NB4 (cell line): ENCODE measurements around the gene IL21R.
"Not testable (repeated sequence)": the region's sequence is repeated elsewhere in the genome, so short reads cannot be mapped to it uniquely, and the experiment has no call there.

Source experiments
- DNase-seq: peaks from one replicate; pipeline ENCODE4 v3.0.0; 2010; ENCODE audit warnings: low read depth
- H3K4me3 ChIP-seq: one replicate; pipeline ENCODE4 v1.5.1; 2011; ENCODE audit warnings: mild to moderate bottlenecking, low read depth, low read length, moderate library complexity
- CTCF ChIP-seq: IDR thresholded peaks from one replicate; pipeline ENCODE4 v1.5.1; 2012; ENCODE audit warnings: low read depth, low read length
- MYC ChIP-seq: IDR thresholded peaks from 2 replicates; pipeline ENCODE4 v1.6.1; 2011; ENCODE audit warnings: low read depth, low read length
- POLR2A ChIP-seq: IDR thresholded peaks from 2 replicates; pipeline ENCODE4 v1.6.1; 2011; ENCODE audit warnings: mild to moderate bottlenecking; ENCODE audit not compliant: insufficient read length; ENCODE audit errors: extremely low read depth
- TF ChIP-seq, protein P1 (sequence below): IDR thresholded peaks from 2 replicates; pipeline ENCODE4 v1.6.1; 2011; ENCODE audit warnings: low read depth, low read length

Gene IL21R

DNA sequence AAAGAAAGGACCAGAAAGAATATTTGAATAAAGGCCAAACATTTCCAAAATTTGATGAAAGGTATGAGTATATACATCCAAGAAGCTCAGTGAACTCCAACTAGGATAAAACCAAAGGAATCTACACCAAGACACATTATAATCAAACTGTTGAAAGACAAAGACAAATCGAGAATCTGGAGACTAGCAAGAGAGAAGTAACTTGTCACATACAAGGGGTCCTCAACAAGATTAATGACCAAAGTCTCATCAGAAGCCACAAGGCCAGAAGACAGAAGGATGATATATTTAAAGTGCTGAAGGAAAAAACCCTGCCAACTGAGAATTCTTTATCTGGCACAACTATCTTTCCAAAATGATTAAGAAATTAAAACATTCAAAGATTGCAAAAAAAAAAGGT, 9.3 kb upstream of the IL21R start:
- no peak for TF ChIP-seq CTCF
- TF ChIP-seq POLR2A: no peak
- no peak for TF ChIP-seq MYC
- TF ChIP-seq, protein P1, sequence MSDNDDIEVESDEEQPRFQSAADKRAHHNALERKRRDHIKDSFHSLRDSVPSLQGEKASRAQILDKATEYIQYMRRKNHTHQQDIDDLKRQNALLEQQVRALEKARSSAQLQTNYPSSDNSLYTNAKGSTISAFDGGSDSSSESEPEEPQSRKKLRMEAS: no peak
- H3K4me3 ChIP-seq: no peak overlapping the region
- DNase-seq: no peak

GRCh38 chr16:27394516-27394915, 7.5 kb upstream of the IL21R start:
- DNase-seq: no peak
- TF ChIP-seq CTCF (no peak), MYC (no peak), POLR2A (no peak)
- TF ChIP-seq, protein P1: no peak
- H3K4me3 ChIP-seq: no peak overlapping the region

DNA sequence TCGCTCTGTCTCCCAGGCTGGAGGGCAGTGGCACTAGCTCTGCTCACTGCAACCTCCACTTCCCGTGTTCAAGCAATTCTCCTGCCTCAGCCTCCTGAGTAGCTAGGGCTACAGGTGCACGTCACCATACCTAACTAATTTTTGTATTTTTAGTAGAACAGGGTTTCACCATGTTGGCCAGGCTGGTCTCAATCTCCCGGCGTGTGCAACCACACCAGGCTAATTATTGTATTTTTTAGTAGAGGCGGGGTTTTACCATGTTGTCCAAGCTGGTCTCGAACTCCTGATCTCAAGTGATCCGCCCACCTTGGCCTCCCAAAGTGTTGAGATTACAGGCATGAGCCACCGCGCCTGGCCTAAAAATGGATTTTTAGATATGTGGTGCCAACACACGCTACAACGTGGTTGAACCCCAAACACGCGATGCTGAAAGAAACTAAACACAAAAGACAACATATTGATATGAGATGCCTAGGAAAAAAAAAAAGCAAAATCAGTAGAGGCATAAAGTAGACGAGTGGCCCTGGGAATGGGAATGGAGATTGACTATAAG, 3.6 kb upstream of the IL21R start:
- H3K4me3 ChIP-seq, DNase-seq: not testable (repeated sequence)

- H3K4me3 ChIP-seq: no peak overlapping the region
- DNase-seq: peak; percentile 85
- TF ChIP-seq, protein P1: peak; percentile 12; the same call in 1 of the 2 replicates
- TF ChIP-seq POLR2A: no peak
- TF ChIP-seq CTCF: no peak
- peak; percentile 11; the same call in 1 of the 2 replicates for TF ChIP-seq MYC
Measured at GRCh38 chr16:27398894-27399853, 2.8 kb upstream of the IL21R start.

- no peak for DNase-seq
- TF ChIP-seq, protein P1: no peak
- no peak for TF ChIP-seq POLR2A
- TF ChIP-seq MYC: no peak
- TF ChIP-seq CTCF: no peak
Measured at GRCh38 chr16:27399969-27400368, 2.0 kb upstream of the IL21R start.

DNA sequence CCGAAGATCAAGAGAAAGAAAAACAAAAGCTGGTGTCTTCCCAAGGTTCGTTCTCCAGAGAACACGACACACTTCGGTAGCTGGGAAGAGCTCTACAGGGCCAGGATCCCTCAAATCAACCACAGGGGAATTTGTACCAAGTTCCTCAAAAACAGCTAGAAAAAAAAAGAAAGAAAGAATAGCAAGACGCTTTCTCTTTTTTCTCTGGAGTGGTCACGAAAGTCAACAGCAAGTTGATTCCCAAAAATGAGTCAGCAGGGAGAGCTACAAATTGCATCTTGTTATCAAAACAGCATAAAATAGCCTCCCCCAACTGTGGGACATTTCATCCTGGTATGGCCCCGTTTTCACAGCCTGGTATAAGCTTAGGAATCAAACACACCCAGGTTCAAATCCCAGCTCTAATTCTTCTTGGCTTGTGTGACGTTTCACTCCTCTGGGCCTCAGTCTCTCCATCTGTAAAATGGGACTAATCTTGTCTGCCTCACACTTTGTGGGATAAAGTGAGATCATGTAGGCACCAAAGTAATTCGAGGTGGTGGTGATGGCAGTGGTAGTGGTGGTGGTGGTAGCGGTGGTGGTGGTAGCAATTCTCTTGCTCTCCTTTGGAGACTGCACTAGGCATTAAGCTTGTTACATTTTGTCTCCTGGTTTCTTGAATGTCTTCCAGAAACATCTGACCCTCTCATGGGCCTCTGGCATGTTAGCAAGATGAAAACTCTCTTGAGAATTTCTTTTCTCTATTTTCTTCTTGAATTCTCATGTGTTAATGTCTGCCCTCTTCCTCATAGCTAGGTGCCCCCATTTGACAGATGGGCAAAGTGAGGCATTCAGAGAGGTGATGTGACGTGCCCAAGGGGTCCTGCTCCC, 988 bp upstream of the IL21R start:
- H3K4me3 ChIP-seq: no peak overlapping the region
- TF ChIP-seq POLR2A: no peak
- TF ChIP-seq MYC: no peak
- TF ChIP-seq, protein P1: no peak
- no peak for TF ChIP-seq CTCF
- peak; percentile 56 for DNase-seq

More at GRCh38 chr16:27399969-27400368, 2.0 kb upstream of the IL21R start:
- no peak overlapping the region for H3K4me3 ChIP-seq
